GM18520 (cell line): ENCODE data around the gene PACRGL.
A peak's percentile ranks its signal among the peaks of the same experiment; 100 is the strongest.
"Not testable (repeated sequence)": the region's sequence is repeated elsewhere in the genome, so short reads cannot be mapped to it uniquely, and the experiment has no call there.

Source experiments
- ATAC-seq: cut with Tn5 transposase; IDR thresholded peaks from one replicate; pipeline ENCODE4 v1.9.1; 2021; ENCODE audit not compliant: unreplicated experiment

Gene PACRGL

GRCh38 chr4:20723019-20723418, 22.8 kb downstream of the PACRGL start:
- no peak for ATAC-seq

GRCh38 chr4:20723463-20723862, 23.2 kb downstream of the PACRGL start:
- ATAC-seq: no peak

GRCh38 chr4:20724915-20725314, 24.7 kb downstream of the PACRGL start:
- peak; percentile 64 for ATAC-seq

GRCh38 chr4:20735931-20736330, 35.7 kb downstream of the PACRGL start:
- ATAC-seq: no peak

- not testable (repeated sequence) for ATAC-seq
Observed at GRCh38 chr4:20746000-20746399, 45.7 kb downstream of the PACRGL start.

GRCh38 chr4:20752641-20753040, 52.4 kb downstream of the PACRGL start:
- no peak for ATAC-seq

- no peak for ATAC-seq
Observed at GRCh38 chr4:20754036-20754435, 53.8 kb downstream of the PACRGL start.

GRCh38 chr4:20760053-20760452, 59.8 kb downstream of the PACRGL start:
- ATAC-seq: no peak

GRCh38 chr4:20761382-20761781, 61.1 kb downstream of the PACRGL start:
- no peak for ATAC-seq

GRCh38 chr4:20761826-20762225, 61.6 kb downstream of the PACRGL start:
- no peak for ATAC-seq

- no peak for ATAC-seq
Observed at GRCh38 chr4:20764366-20764992, 64.2 kb downstream of the PACRGL start.

GRCh38 chr4:20773144-20773997, 73.1 kb downstream of the PACRGL start:
- no peak for ATAC-seq

- no peak for ATAC-seq
Observed at GRCh38 chr4:20778896-20779295, 78.6 kb downstream of the PACRGL start.

- not testable (repeated sequence) for ATAC-seq
Observed at GRCh38 chr4:20783134-20783533, 82.9 kb downstream of the PACRGL start.

GRCh38 chr4:20787940-20788665, 87.8 kb downstream of the PACRGL start:
- ATAC-seq: no peak
